HUES48 (cell line): Measurements from ENCODE around the gene SLC35G3.
"Not testable (repeated sequence)": the region's sequence is repeated elsewhere in the genome, so short reads cannot be mapped to it uniquely, and the experiment has no call there.

Experiments used
- H3K27ac ChIP-seq: one replicate; pipeline ENCODE4 v1.7.0; 2013; ENCODE audit warnings: low read depth, low read length, inconsistent platforms
- H3K27me3 ChIP-seq: 2 replicates; pipeline ENCODE4 v1.6.1; 2013; ENCODE audit warnings: mild to moderate bottlenecking, low read length; ENCODE audit not compliant: control insufficient read depth, insufficient read depth
- H3K36me3 ChIP-seq: 2 replicates; pipeline ENCODE4 v1.6.1; 2013; ENCODE audit warnings: low read length; ENCODE audit not compliant: control insufficient read depth, insufficient read depth
- H3K4me1 ChIP-seq: 2 replicates; pipeline ENCODE4 v1.6.1; 2013; ENCODE audit warnings: mild to moderate bottlenecking, low read length; ENCODE audit not compliant: control insufficient read depth, insufficient read depth
- H3K4me3 ChIP-seq: 2 replicates; pipeline ENCODE4 v1.5.1; 2013; ENCODE audit warnings: mild to moderate bottlenecking, low read depth, low read length
- H3K9ac ChIP-seq: 2 replicates; pipeline ENCODE4 v1.6.1; 2013; ENCODE audit warnings: mild to moderate bottlenecking, low read depth, low read length, moderate library complexity
- H3K9me3 ChIP-seq: 2 replicates; pipeline ENCODE4 v1.6.1; 2013; ENCODE audit warnings: low read length; ENCODE audit not compliant: control insufficient read depth, insufficient read depth

The SLC35G3 gene

DNA sequence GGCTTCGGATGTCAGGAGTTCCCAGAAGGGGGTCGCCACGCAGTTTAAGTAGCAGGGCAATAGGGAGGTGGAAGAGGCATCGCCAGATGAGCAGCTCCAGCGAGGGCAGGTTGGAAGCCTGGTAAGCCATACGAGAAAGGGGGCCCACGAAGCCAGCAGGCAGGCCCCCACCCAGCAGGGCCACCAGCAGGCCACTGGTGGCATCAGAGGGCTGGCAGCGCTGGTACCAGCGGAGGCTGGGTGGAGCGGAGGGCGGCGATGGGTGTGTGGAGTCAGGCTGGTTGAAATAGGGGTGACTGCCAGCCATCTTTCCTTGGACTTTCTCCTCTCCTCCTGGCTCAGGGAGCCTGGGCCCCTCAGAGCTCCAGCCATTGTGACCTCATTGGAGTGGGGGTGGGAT, at the start of gene SLC35G3:
TSS of gene SLC35G3 (minus strand) at position 393 of the 400 bp plus-strand sequence. CDS start at position 307, 86 bp downstream.
- H3K4me1 ChIP-seq, H3K27ac ChIP-seq, H3K9me3 ChIP-seq, H3K36me3 ChIP-seq, H3K4me3 ChIP-seq, H3K27me3 ChIP-seq, H3K9ac ChIP-seq: not testable (repeated sequence)

DNA sequence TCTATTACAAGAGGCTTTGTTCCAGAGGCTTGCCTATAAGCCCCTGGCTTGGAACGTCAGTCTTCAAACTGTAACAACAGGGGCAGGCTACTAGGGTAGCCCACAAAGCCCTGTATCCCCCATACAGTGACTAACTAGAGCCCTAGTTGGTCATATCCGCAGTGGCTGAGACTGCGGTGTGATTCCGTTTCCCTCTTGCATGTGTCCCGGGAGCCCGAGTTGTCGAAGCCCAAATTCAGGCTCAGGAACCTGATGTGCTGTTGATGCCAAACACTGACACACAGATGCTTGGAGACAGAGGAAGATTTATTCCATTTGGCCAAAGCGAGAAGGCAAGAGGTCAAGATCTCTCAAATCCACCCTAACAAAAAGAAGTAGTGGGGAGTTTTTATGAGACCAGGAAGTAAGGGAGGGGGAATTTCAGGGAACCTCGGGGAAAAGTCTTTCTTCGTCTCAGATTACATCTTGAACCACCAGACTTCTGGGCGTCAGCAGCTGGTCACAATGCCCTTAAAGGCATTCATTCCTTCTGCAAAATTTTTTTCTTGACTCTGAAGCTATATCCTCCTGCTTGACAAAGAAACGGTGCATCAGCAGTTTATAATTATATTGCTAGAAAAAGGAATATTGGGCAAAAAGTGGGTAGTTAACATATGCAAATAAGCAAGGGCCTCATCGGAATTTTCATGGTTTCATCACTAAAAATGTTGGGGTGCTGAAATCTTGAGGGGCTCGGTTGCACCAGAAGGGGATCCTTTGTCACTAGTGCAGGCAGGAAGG, 49.6 kb upstream of the SLC35G3 start:
- peaks cover 5% of the 10 kb centered on the region for H3K27me3 ChIP-seq
- peak overlapping the region; percentile 64 for H3K27ac ChIP-seq
- H3K4me1 ChIP-seq: peaks cover 14% of the 10 kb centered on the region
- peak overlapping the region; percentile 9; the same call in 1 of the 2 replicates for H3K9ac ChIP-seq
- no peaks in the 10 kb centered on the region for H3K36me3 ChIP-seq
- H3K9me3 ChIP-seq: no peaks in the 10 kb centered on the region
- H3K4me3 ChIP-seq: peak overlapping the region; percentile 79

DNA sequence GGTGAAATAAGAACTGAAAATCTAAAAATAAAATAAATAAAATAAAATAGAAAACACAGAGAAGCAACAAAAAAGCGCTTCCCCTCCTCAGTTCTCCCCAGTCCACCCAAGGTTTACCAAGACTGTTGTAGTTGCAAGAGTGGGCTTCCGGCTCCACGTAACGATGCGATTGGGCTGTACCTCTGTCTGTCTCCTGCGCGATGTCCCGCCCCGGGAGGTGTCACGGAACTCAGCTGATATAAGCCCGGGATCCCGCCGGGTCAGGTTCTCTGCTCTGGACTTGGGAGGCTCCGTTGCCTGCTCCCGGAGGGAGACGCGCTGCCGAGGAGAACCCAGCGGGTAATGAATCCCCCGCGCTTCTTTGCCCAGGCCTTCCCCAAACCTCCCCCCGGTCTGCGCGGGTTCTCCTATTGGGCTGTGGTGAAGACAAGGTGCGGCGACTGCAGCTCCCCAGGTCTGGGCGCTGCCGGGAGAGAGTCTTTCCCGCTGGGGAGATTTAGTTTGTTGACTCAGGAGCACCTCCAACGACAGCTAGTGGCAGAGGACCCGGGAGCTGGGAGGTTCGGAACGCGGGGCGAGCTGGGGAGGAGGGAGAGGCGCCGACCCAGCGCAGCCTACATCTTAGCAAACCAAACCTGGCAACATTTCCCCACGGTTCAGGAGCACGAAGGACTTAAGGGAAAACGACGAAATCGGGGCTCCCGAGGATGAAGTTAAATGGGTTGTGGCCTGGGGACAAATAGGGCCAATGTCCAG, 48.8 kb upstream of the SLC35G3 start, which contains the start of gene SLFN5:
TSS of gene SLFN5 (plus strand) at position 268 of the 756 bp plus-strand sequence. CDS start 15,619 bp downstream, outside the sequence.
- Histone ChIP-seq H3K4me3 (peak within 1 kb of the TSS; percentile 79), H3K9ac (peak within 1 kb of the TSS; percentile 52), H3K27me3 (peaks cover 5% of the 10 kb centered on the region), H3K27ac (peak within 1 kb of the TSS; percentile 83), H3K36me3 (no peaks in the 10 kb centered on the region), H3K4me1 (peaks cover 14% of the 10 kb centered on the region), H3K9me3 (no peaks in the 10 kb centered on the region)

DNA sequence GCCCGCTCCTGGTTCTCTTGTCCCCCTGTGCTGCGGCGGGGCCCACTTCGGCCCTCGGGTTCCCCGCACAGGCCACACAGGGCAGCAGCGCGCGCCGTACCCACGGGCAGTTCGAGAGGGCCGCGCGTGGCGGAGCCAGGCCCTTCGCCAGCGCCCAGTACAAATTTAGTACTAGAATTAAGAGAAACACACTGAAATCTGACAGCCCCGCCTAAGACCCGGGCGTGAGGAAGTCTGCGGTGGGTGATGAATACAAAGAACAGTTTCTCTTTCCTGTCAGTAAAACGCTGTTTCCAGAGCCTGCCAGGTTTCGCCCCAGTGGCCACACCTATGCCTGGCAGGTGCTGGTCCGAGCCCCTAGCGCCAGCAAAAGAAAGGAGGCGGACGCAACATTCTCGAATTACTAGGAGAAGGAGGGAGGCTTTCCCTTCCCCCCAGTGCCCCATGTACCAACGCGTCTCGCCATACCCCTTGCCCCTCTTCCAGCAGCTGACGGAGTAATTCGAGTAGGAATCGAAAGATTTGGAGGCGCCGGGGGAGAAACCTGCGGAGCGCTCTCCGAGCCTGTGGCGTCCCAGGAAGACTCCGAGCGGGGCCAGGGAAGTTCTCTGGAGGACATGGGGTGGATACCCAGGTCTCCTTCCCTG, 48.1 kb upstream of the SLC35G3 start:
- Histone ChIP-seq H3K4me3 (peak overlapping the region; percentile 79), H3K27me3 (peaks cover 5% of the 10 kb centered on the region), H3K9ac (peak overlapping the region; percentile 52), H3K27ac (peak overlapping the region; percentile 83), H3K36me3 (no peaks in the 10 kb centered on the region), H3K4me1 (peaks cover 14% of the 10 kb centered on the region), H3K9me3 (no peaks in the 10 kb centered on the region)

DNA sequence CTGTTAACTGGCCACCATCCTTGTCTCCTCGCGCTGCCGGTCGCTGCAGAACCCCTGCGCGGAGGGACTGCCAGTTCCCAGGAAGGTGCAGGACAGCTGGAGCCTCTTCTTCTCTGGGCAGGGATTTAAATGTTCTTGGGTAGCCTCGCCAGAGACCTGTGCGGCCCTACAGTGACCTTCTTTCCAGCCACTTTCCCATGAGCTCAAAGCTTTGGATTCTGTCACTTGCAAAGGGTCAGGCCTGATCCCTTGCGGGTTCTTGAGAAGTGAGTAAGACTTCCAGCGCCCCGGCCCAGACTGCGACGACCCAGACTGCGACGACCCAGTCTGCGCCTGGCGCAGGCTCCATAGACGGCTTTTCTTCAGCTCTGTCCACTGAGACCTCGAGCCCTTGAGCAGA, 47.3 kb upstream of the SLC35G3 start:
- Histone ChIP-seq H3K9me3 (no peaks in the 10 kb centered on the region), H3K27me3 (peaks cover 5% of the 10 kb centered on the region), H3K9ac (no peak overlapping the region), H3K4me1 (peaks cover 14% of the 10 kb centered on the region), H3K36me3 (no peaks in the 10 kb centered on the region), H3K27ac (no peak overlapping the region), H3K4me3 (peak overlapping the region; percentile 79)

DNA sequence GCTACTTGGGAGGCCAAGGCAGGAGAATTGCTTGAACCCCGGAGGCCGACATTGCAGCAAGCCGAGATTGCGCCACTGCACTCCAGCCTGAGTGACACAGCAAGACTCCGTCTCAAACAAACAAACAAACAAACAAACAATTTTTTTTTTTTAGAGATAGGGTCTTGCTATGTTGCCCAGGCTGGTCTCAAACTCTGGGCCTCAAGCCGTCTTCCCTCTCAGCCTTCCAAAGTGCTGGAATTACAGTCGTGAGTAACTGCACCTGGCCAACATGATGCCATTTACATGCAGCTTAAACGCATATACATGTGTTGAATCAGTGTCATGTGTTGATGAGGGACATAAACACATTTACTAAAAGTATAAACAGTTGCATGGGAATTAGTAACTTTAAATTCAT, 46.7 kb upstream of the SLC35G3 start:
- Histone ChIP-seq H3K4me1 (peaks cover 14% of the 10 kb centered on the region), H3K27me3 (peaks cover 5% of the 10 kb centered on the region), H3K4me3 (no peak overlapping the region), H3K9ac (no peak overlapping the region), H3K9me3 (no peaks in the 10 kb centered on the region), H3K36me3 (no peaks in the 10 kb centered on the region), H3K27ac (no peak overlapping the region)

DNA sequence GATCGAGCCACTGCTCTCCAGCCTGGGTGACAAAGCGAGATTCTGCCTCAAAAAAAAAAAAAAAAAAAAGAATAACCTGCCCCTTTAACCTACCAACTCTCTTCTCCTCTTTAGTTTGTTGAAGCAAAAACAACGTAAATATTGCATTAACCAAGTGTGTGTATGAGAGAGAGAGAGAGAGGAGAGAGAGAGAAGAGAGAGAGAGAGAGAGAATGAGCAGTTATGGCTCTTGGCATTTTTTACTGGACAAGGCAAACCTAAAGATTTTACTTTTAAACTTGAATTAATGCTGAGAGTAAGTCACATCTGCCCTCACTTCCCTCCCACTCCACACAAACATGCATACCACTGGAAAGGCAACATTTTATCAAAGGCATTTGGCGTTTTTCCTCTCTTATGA, 45.6 kb upstream of the SLC35G3 start:
- no peaks in the 10 kb centered on the region for H3K36me3 ChIP-seq
- H3K4me3 ChIP-seq: no peak overlapping the region
- no peak overlapping the region for H3K9ac ChIP-seq
- H3K9me3 ChIP-seq: no peaks in the 10 kb centered on the region
- no peak overlapping the region for H3K27ac ChIP-seq
- peaks cover 14% of the 10 kb centered on the region for H3K4me1 ChIP-seq
- peaks cover 5% of the 10 kb centered on the region for H3K27me3 ChIP-seq

DNA sequence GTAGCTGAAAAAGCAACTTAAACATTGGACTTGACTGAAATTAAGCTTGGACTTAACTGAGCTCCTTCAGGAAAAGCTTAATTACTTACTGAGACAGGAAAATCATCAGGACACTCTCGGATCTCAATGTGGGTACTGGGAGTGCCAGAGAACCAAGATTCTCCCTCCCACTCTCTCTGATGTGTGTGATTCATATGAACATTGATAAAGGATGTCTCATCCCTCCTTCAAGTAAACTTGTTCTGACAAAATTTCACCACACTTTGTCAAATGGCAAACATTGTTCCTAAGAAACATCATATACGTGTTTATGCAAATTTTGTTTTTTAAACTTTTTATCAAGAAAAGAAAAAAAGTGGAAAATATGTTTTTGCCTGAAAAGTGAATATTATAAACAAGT, 44.6 kb upstream of the SLC35G3 start:
- peaks cover 6% of the 10 kb centered on the region; the same call in 1 of the 2 replicates for H3K4me1 ChIP-seq
- peaks cover 5% of the 10 kb centered on the region for H3K27me3 ChIP-seq
- no peak overlapping the region for H3K27ac ChIP-seq
- H3K36me3 ChIP-seq: no peaks in the 10 kb centered on the region
- no peak overlapping the region for H3K4me3 ChIP-seq
- no peak overlapping the region for H3K9ac ChIP-seq
- H3K9me3 ChIP-seq: no peaks in the 10 kb centered on the region

DNA sequence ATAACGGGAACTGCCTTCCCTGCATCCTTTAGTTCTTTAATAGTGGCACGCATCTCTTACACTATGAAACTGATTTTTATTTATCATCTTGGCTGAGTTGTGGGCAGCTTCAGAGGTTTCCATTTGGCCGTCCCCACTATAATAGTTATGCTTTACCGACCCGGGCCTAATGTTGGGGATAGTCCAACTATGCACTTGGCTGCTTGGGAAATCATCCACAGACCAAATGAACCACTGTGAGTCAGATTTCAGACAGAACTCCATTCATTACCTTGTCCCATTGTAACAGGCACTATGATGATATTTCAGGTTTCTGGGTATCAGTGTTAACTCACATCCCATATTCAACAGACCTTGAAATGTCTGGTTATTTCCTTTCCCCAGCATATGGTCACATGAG, 42.6 kb upstream of the SLC35G3 start:
- Histone ChIP-seq H3K9ac (no peak overlapping the region), H3K9me3 (no peaks in the 10 kb centered on the region), H3K4me3 (no peak overlapping the region), H3K27ac (no peak overlapping the region), H3K27me3 (no peaks in the 10 kb centered on the region), H3K4me1 (no peaks in the 10 kb centered on the region), H3K36me3 (no peaks in the 10 kb centered on the region)

DNA sequence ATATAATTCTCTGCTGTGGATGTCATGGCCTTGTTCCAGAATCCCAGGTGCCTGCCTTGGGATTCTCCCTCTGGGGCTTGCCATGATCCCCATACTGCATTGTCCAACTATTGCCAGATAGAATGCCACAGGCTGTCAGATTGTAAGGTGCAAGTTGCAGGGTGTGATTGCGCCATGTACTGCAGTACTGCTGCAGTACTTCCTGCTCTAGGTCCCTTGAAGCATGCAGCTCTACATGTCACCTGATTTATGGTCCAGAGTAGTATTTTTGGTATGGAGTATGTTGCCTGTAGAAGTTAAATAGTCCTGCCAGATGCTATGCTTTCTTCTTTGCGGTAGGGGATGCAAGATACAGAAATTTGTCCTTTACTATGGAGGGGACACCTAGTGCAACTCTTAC, 41.7 kb upstream of the SLC35G3 start:
- Histone ChIP-seq H3K9ac (no peak overlapping the region), H3K27me3 (no peaks in the 10 kb centered on the region), H3K9me3 (no peaks in the 10 kb centered on the region), H3K4me1 (no peaks in the 10 kb centered on the region), H3K36me3 (no peaks in the 10 kb centered on the region), H3K4me3 (no peak overlapping the region), H3K27ac (no peak overlapping the region)

DNA sequence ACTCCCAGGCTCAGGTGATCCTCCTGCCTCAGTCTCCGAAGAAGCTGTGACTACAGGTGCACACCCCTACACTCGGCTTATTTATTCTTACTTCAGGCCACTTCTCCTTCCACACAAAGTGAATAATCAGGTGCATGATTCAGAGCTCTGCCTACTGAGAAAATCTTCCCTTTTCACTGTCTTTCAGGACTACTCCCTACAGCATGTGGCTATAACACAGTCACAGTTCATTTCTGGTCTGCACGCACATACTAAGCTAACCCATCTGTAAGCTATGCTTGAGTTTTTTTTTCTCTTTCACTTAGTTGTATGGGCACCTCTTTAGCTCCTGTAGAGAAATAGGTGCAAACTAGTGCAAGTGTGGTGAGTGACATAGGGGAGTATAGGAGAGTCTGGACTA, 41.1 kb upstream of the SLC35G3 start:
- no peak overlapping the region for H3K4me3 ChIP-seq
- H3K36me3 ChIP-seq: no peaks in the 10 kb centered on the region
- H3K27ac ChIP-seq: no peak overlapping the region
- no peaks in the 10 kb centered on the region for H3K27me3 ChIP-seq
- no peak overlapping the region for H3K9ac ChIP-seq
- H3K4me1 ChIP-seq: no peaks in the 10 kb centered on the region
- H3K9me3 ChIP-seq: no peaks in the 10 kb centered on the region
